Measurements from ENCODE around the gene STAG1. TPM values are rescaled to one million over a fixed set of nuclear protein-coding genes. Genes with fewer than 3 reads are reported as not detected.
A peak's percentile ranks its signal among the peaks of the same experiment; 100 is the strongest.

The STAG1 gene
- total RNA-seq, 1 experiment from 2014 or later, result 34.6 TPM

DNA sequence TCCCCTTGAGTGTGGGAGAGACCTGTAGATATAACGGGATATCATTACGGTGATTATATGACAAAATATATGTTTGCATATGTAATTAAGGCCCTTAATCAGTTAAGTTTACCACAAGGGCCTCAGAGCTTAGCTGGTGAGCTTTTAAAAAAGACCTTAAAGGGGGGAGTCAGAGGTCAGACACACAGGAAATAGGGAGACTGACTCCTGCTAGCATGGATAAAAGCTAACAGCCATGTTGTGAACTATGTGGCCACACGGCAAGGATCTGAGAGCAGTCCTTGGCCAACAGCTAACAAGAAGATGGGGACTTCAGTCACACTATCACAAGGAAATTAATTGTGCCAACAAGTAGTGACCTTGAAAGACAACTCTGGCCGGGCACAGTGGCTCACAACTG lies 3.1 kb downstream of the STAG1 start:
- no peak overlapping the region for H3K56ac ChIP-seq (ENCODE audit: insufficient read length, low read depth, low read length)
- Mint-ChIP-seq H3K27me3 (ENCODE audit: low read depth) (no peaks in the 10 kb centered on the region), H3K27ac (peak overlapping the region; percentile 66 to 93 (median 80); a peak in 6 of 7 replicates), H3K4me3 (peak overlapping the region; percentile 6 to 24; a peak in 3 of 5 replicates), H3K36me3 (ENCODE audit: insufficient read depth in 1 of 3, low read depth in 3 of 3) (no peaks in the 10 kb centered on the region; a peak in 1 of 7 replicates), H3K9me3 (no peaks in the 10 kb centered on the region), H3K4me1 (peaks cover 41% of the 10 kb centered on the region in 2 experiments)
- H2BK120ac ChIP-seq (ENCODE audit: low read depth, low read length, poor library complexity, severe bottlenecking), result no peak overlapping the region
- no peak for DNase-seq
- no peak overlapping the region for H4K8ac ChIP-seq (replicated peaks; ENCODE audit: insufficient read length, low read depth, low read length)
- no peak overlapping the region for H3T11ph ChIP-seq (ENCODE audit: low read length)
- no peaks in the 10 kb centered on the region for H3K9me3 ChIP-seq (ENCODE audit: control insufficient read depth, low read depth, low read length)
- peaks cover 27% of the 10 kb centered on the region; the same call in 1 of the 2 replicates for H3K79me2 ChIP-seq (ENCODE audit: insufficient read depth, low read length)
- peak overlapping the region; percentile 72 for H4K91ac ChIP-seq (ENCODE audit: insufficient read length, low read depth, low read length)
- no peak overlapping the region for H2BK20ac ChIP-seq (ENCODE audit: low read depth, low read length, poor library complexity, severe bottlenecking)
- no peak overlapping the region for H3K4me2 ChIP-seq (ENCODE audit: insufficient read depth, insufficient read length, low read length)
- no peak overlapping the region for H2BK5ac ChIP-seq (ENCODE audit: insufficient read length, low read length)
- no peak overlapping the region for H4K5ac ChIP-seq (ENCODE audit: insufficient read length, low read depth, low read length)
- H3K27ac ChIP-seq (ENCODE audit: insufficient read length, low read depth, low read length), result peak overlapping the region; percentile 23
- H3K4me1 ChIP-seq (ENCODE audit: insufficient read depth, low read length), result peaks cover 5% of the 10 kb centered on the region; the same call in 1 of the 2 replicates
- no peak overlapping the region for H2BK15ac ChIP-seq (ENCODE audit: low read depth, low read length)
- TF ChIP-seq, protein P1, sequence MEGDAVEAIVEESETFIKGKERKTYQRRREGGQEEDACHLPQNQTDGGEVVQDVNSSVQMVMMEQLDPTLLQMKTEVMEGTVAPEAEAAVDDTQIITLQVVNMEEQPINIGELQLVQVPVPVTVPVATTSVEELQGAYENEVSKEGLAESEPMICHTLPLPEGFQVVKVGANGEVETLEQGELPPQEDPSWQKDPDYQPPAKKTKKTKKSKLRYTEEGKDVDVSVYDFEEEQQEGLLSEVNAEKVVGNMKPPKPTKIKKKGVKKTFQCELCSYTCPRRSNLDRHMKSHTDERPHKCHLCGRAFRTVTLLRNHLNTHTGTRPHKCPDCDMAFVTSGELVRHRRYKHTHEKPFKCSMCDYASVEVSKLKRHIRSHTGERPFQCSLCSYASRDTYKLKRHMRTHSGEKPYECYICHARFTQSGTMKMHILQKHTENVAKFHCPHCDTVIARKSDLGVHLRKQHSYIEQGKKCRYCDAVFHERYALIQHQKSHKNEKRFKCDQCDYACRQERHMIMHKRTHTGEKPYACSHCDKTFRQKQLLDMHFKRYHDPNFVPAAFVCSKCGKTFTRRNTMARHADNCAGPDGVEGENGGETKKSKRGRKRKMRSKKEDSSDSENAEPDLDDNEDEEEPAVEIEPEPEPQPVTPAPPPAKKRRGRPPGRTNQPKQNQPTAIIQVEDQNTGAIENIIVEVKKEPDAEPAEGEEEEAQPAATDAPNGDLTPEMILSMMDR (conservative IDR thresholded peaks at IDR 0.05), result no peak
- no peak overlapping the region for H2AK5ac ChIP-seq (ENCODE audit: insufficient read length, low read length)
- no peaks in the 10 kb centered on the region for H3K27me3 ChIP-seq (ENCODE audit: insufficient read depth, low read length)
- no CpG with 5 or more reads among the region's 4 CpGs for WGBS (ENCODE audit: extremely low coverage, insufficient read length, low lambda C conversion rate)
- no peak overlapping the region for H3K23ac ChIP-seq (ENCODE audit: insufficient read length, low read depth, low read length)
- H3K14ac ChIP-seq (ENCODE audit: insufficient read depth, low read length), result no peak overlapping the region
- H3K79me1 ChIP-seq (ENCODE audit: insufficient read depth, low read depth, low read length, poor library complexity, severe bottlenecking), result no peaks in the 10 kb centered on the region
- H2AFZ ChIP-seq (ENCODE audit: low read length), result no peak overlapping the region
- no peak overlapping the region for H3K4ac ChIP-seq (ENCODE audit: low read depth, low read length)
- H3K9ac ChIP-seq (ENCODE audit: extremely low read depth, insufficient read length, low read length), result no peak overlapping the region
- H2BK12ac ChIP-seq (ENCODE audit: insufficient read length, low read depth, low read length), result peak overlapping the region; percentile 57
- peaks cover 12% of the 10 kb centered on the region for H3K23me2 ChIP-seq (ENCODE audit: insufficient read length, low read depth, low read length, poor library complexity, severe bottlenecking)
- H4K20me1 ChIP-seq (ENCODE audit: control insufficient read depth, insufficient read depth, insufficient read length), result no peaks in the 10 kb centered on the region
- no peak overlapping the region for H3K18ac ChIP-seq (ENCODE audit: insufficient read length, low read depth, low read length)

All from H9 (cell line).